ENCODE measurements around the gene FANCE.
A peak's percentile ranks its signal among the peaks of the same experiment; 100 is the strongest.
"Not testable (repeated sequence)": the region's sequence is repeated elsewhere in the genome, so short reads cannot be mapped to it uniquely, and the experiment has no call there.

The FANCE gene

GRCh38 chr6:35419417-35419816 lies 32.7 kb upstream of the FANCE start:
- CTCF ChIA-PET, result interaction anchor here (0.6 to 5.3 kb wide), 23 partner anchors 8 to 133 kb away, joined by 3 to 66 read pairs (median 4); partner anchors contain the start of genes DEF6, PPARD and RPL10A
- DNase-seq, result peak; percentile 64
- H3K9me3 Mint-ChIP-seq, result no peaks in the 10 kb centered on the region
- H3K4me1 Mint-ChIP-seq, result peaks cover 53% of the 10 kb centered on the region
- peak overlapping the region; percentile 12 for H3K4me3 Mint-ChIP-seq
- H3K36me3 Mint-ChIP-seq, result peaks cover 46% of the 10 kb centered on the region
- no peaks in the 10 kb centered on the region for H3K27me3 Mint-ChIP-seq
- peak overlapping the region; percentile 89 for H3K27ac Mint-ChIP-seq

GRCh38 chr6:35419961-35420360 lies 32.2 kb upstream of the FANCE start:
- CTCF ChIA-PET, result interaction anchor here (0.6 to 5.3 kb wide), 22 partner anchors 10 to 132 kb away, joined by 3 to 66 read pairs (median 4); partner anchors contain the start of genes DEF6, PPARD and RPL10A
- Mint-ChIP-seq H3K4me1 (peaks cover 48% of the 10 kb centered on the region), H3K36me3 (peaks cover 44% of the 10 kb centered on the region), H3K27ac (peak overlapping the region; percentile 89), H3K4me3 (no peak overlapping the region), H3K9me3 (no peaks in the 10 kb centered on the region), H3K27me3 (no peaks in the 10 kb centered on the region)
- DNase-seq, result no peak

GRCh38 chr6:35425284-35425683 lies 26.9 kb upstream of the FANCE start:
- Mint-ChIP-seq H3K4me1 (peaks cover 12% of the 10 kb centered on the region), H3K27ac (no peak overlapping the region), H3K9me3 (peaks cover 17% of the 10 kb centered on the region), H3K27me3 (no peaks in the 10 kb centered on the region), H3K36me3 (peaks cover 47% of the 10 kb centered on the region), H3K4me3 (no peak overlapping the region)
- no peak for DNase-seq
- CTCF ChIA-PET, result interaction anchor here (1.1 kb wide), 1 partner anchor 15 kb away, joined by 4 read pairs; no protein-coding TSS in a partner anchor

DNA sequence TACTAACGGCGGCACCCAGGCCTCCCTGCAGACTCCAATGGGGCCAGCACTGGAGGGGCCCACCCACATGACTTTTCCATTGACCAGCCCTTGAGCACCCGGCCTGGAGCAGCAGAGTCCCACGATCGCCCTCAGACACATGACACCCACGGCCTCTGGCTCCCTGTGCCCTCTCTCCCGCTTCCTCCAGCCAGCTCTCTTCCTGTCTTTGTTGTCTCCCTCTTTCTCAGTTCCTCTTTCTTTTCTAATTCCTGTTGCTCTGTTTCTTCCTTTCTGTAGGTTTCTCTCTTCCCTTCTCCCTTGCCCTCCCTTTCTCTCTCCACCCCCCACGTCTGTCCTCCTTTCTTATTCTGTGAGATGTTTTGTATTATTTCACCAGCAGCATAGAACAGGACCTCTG lies 26.1 kb upstream of the FANCE start:
- Mint-ChIP-seq H3K27me3 (no peaks in the 10 kb centered on the region), H3K9me3 (peaks cover 19% of the 10 kb centered on the region), H3K36me3 (peaks cover 47% of the 10 kb centered on the region), H3K4me1 (peaks cover 9% of the 10 kb centered on the region), H3K27ac (peak overlapping the region; percentile 15), H3K4me3 (no peak overlapping the region)
- CTCF ChIA-PET, result interaction anchor here (1.1 kb wide), 1 partner anchor 14 kb away, joined by 4 read pairs; no protein-coding TSS in a partner anchor
- DNase-seq, result no peak

DNA sequence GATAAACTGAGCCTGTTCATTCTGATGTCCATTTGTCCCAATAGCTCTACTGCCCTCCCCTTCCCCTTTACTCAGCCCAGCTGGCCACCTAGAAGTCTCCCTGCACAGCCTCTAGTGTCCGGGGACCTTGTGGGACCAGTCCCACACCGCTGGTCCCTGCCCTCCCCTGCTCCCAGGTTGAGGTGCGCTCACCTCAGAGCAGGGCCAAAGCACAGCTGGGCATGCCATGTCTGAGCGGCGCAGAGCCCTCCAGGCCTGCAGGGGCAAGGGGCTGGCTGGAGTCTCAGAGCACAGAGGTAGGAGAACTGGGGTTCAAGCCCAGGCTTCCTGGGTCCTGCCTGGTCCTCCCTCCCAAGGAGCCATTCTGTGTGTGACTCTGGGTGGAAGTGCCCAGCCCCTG lies 24.7 kb upstream of the FANCE start:
- no peaks in the 10 kb centered on the region for H3K27me3 Mint-ChIP-seq
- peaks cover 40% of the 10 kb centered on the region for H3K36me3 Mint-ChIP-seq
- no peak for DNase-seq
- H3K4me1 Mint-ChIP-seq, result peaks cover 9% of the 10 kb centered on the region
- peak overlapping the region; percentile 58 for H3K27ac Mint-ChIP-seq
- CTCF ChIA-PET, result interaction anchor here (1.0 to 1.3 kb wide), 2 partner anchors 9 to 22 kb away, joined by 3 read pairs; no protein-coding TSS in a partner anchor
- H3K9me3 Mint-ChIP-seq, result peaks cover 19% of the 10 kb centered on the region
- no peak overlapping the region for H3K4me3 Mint-ChIP-seq

- CTCF ChIA-PET, result interaction anchor here (1.0 to 1.3 kb wide), 2 partner anchors 9 to 21 kb away, joined by 3 read pairs; no protein-coding TSS in a partner anchor
- H3K9me3 Mint-ChIP-seq, result peaks cover 19% of the 10 kb centered on the region
- no peak overlapping the region for H3K27ac Mint-ChIP-seq
Measured at GRCh38 chr6:35427851-35428321, 24.3 kb upstream of the FANCE start.

DNA sequence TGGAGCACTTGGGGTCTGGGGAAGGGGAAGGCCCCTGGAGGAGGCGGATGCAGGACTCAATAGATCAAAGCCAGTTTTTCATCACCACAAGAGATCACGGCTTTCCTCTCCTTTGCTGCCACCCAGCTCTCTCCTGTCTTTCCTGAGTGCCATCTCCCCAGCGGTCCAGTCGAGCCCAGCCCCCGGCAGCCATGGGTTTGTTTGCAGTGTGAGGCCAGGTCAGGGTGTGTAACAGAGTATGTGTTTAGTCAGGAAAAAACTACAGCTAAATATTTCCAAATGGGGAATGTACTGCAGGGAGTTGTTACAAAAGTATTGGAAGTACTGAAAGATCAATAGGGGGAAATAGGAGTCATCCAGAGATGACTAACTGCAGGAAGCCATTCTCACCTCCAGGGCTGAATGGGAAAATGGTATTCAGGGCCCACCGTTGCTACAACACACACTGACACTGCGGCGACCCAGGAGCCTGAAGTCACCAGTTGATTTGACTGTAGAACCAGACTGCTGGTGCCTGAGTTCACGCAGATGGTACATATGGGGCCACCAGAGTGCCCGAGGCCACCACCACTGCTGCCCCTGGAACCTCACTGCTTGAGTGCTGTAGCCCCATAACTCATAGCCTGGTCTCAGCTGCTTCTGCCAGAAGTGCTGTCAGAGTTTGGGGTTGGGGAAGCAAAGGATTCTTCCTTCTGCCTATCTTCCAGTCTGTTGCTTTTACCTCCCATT lies 23.6 kb upstream of the FANCE start:
- peaks cover 38% of the 10 kb centered on the region for H3K36me3 Mint-ChIP-seq
- CTCF ChIA-PET, result no interaction called here

More at GRCh38 chr6:35427851-35428321, 24.3 kb upstream of the FANCE start:
- Mint-ChIP-seq H3K36me3 (peaks cover 38% of the 10 kb centered on the region), H3K4me3 (no peak overlapping the region), H3K4me1 (peaks cover 9% of the 10 kb centered on the region), H3K27me3 (no peaks in the 10 kb centered on the region)
- DNase-seq, result no peak

DNA sequence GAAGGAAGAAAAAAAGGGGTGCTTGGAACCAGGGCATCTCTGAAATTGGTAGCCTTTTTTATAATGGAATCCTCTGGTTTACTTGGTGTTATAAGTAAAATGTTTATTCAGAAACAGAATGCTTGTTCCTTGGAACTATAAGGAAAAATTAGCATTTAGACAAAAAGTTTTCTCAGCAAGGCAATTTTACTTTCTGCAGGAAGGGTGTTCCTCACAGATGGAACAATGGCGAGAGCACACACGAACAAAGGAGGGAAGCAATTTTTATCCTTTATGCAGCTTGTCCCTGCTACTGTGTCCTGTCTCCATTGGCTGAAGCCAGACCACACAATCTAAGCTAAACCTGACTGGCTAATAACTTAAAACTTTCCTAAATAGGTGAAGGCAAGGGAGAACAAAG lies 22.7 kb upstream of the FANCE start:
- DNase-seq, result no peak
- no peak overlapping the region for H3K27ac Mint-ChIP-seq
- peaks cover 9% of the 10 kb centered on the region for H3K4me1 Mint-ChIP-seq
- peaks cover 19% of the 10 kb centered on the region for H3K9me3 Mint-ChIP-seq
- H3K36me3 Mint-ChIP-seq, result peaks cover 38% of the 10 kb centered on the region
- CTCF ChIA-PET, result interaction anchor here (1.0 kb wide), 1 partner anchor 10 kb away, joined by 3 read pairs; no protein-coding TSS in a partner anchor
- no peaks in the 10 kb centered on the region for H3K27me3 Mint-ChIP-seq
- no peak overlapping the region for H3K4me3 Mint-ChIP-seq

More for the DNA sequence above, 23.6 kb upstream of the FANCE start:
- peaks cover 19% of the 10 kb centered on the region for H3K9me3 Mint-ChIP-seq
- no peak overlapping the region for H3K4me3 Mint-ChIP-seq
- H3K27me3 Mint-ChIP-seq, result no peaks in the 10 kb centered on the region
- no peak for DNase-seq
- peaks cover 9% of the 10 kb centered on the region for H3K4me1 Mint-ChIP-seq
- no peak overlapping the region for H3K27ac Mint-ChIP-seq

GRCh38 chr6:35432291-35432690 lies 19.8 kb upstream of the FANCE start:
- Mint-ChIP-seq H3K9me3 (peaks cover 19% of the 10 kb centered on the region), H3K36me3 (peaks cover 18% of the 10 kb centered on the region), H3K4me3 (no peak overlapping the region), H3K27ac (no peak overlapping the region), H3K27me3 (peaks cover 13% of the 10 kb centered on the region), H3K4me1 (no peaks in the 10 kb centered on the region)
- CTCF ChIA-PET, result interaction anchor here (1.4 kb wide), 1 partner anchor 13 kb away, joined by 5 read pairs; no protein-coding TSS in a partner anchor
- no peak for DNase-seq

DNA sequence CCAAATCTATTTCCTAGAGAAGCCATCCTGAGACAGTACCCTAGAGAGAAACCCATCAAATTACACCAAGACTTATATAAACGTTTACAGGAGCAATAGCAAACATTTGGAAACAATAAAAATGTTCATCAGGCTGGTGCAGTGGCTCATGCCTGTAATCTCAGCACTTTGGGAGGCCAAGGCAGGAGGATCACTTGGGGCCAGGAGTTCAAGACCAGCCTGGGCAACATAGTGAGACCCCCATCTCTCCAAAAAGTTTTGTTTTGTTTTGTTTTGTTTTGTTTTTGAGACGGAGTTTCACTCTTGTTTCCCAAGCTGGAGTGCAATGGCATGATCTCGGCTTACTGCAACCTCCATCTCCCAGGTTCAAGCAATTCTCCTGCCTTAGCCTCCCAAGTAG lies 19.4 kb upstream of the FANCE start:
- peaks cover 19% of the 10 kb centered on the region for H3K9me3 Mint-ChIP-seq
- H3K27me3 Mint-ChIP-seq, result peaks cover 14% of the 10 kb centered on the region
- not testable (repeated sequence) for H3K27ac Mint-ChIP-seq, DNase-seq, H3K4me3 Mint-ChIP-seq, H3K4me1 Mint-ChIP-seq
- CTCF ChIA-PET, result interaction anchor here (1.4 kb wide), 1 partner anchor 13 kb away, joined by 5 read pairs; no protein-coding TSS in a partner anchor
- H3K36me3 Mint-ChIP-seq, result peaks cover 17% of the 10 kb centered on the region

DNA sequence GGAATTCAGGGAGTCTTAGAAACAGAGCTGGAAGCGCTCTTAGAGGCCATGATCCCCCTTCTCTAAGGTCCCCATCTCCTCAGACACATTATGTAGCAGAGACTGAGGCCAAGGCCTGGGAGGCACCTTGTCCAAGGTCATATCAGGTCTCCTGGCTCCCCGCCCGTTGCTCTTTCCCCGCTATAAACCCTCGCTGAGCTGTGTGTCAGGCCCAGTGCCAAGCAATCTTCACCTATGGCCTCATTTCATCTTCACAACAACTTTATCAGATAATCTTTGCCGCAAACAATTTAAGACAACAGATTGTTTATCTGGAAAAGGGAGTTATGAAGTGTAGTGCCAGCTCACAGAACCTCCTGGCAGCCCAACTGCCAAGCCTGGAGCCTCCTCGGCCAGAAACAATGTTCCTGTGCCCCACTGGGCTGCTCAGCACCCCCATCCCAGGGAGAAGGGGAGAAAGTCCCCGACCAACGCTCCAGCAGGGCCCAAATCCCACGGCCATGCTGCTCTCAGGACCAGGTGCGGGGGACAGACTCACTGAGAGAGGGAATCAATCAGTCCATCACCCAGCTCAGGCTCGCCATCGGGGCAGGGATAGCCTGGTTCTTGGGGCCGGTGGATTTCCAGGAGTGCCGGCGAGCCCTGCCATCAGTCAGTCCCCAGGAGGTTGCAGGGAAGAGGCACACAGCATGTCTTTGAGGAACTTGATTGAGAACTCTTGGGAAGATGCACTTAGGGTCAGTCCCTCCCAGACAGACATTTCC lies 16.9 kb upstream of the FANCE start:
- peaks cover 17% of the 10 kb centered on the region for H3K27me3 Mint-ChIP-seq
- CTCF ChIA-PET, result interaction anchor here (0.6 to 3.5 kb wide), 3 partner anchors 14 to 368 kb away, joined by 3 to 12 read pairs (median 3); no protein-coding TSS in a partner anchor
- H3K4me3 Mint-ChIP-seq, result no peak overlapping the region
- H3K9me3 Mint-ChIP-seq, result peaks cover 2% of the 10 kb centered on the region
- no peaks in the 10 kb centered on the region for H3K36me3 Mint-ChIP-seq
- no peak for DNase-seq
- no peak overlapping the region for H3K27ac Mint-ChIP-seq
- H3K4me1 Mint-ChIP-seq, result no peaks in the 10 kb centered on the region

GRCh38 chr6:35436071-35436857 lies 15.9 kb upstream of the FANCE start:
- no peaks in the 10 kb centered on the region for H3K36me3 Mint-ChIP-seq
- peaks cover 19% of the 10 kb centered on the region for H3K27me3 Mint-ChIP-seq
- no peak overlapping the region for H3K27ac Mint-ChIP-seq
- H3K9me3 Mint-ChIP-seq, result no peaks in the 10 kb centered on the region
- no peaks in the 10 kb centered on the region for H3K4me1 Mint-ChIP-seq
- H3K4me3 Mint-ChIP-seq, result no peak overlapping the region
- CTCF ChIA-PET, result interaction anchor here (0.9 to 3.5 kb wide), 4 partner anchors 13 to 17 kb away, joined by 3 to 12 read pairs (median 4); no protein-coding TSS in a partner anchor
- DNase-seq, result no peak

- H3K27me3 Mint-ChIP-seq, result peaks cover 31% of the 10 kb centered on the region
- H3K4me3 Mint-ChIP-seq, H3K27ac Mint-ChIP-seq, DNase-seq, H3K9me3 Mint-ChIP-seq, H3K36me3 Mint-ChIP-seq, H3K4me1 Mint-ChIP-seq: not testable (repeated sequence)
- CTCF ChIA-PET, result interaction anchor here (1.1 to 4.1 kb wide), 3 partner anchors 10 to 19 kb away, joined by 4 to 14 read pairs (median 12); partner anchors contain the start of gene FANCE
Measured at GRCh38 chr6:35438378-35439065, 13.6 kb upstream of the FANCE start.
